A549 (cell line): ENCODE results near the gene SYTL1. TPM values are rescaled to one million over a fixed set of nuclear protein-coding genes. Genes with fewer than 3 reads are reported as not detected.

Source experiments
- ATAC-seq, 2 experiments: fragments of 200-7000 bp in 1 of 2; fragments of >200 bp in 1 of 2; cut with Nextera tagmentation in 1 of 2; cut with Tn5 transposase in 1 of 2; 3 replicates each; pipeline versions ENCODE4 v1.8.0 to v1.9.1; 2018 to 2020; ENCODE audit warnings: mild to moderate bottlenecking in 1 of 2, moderate library complexity in 1 of 2
- CTCF ChIA-PET: fragments of 300-600 bp; sonication (Branson Sonifier 250); formaldehyde crosslinking; extraction: SDS; loops from one replicate; lab custom pipeline; 2021; ENCODE audit warnings: antibody characterized with exemption, inconsistent platforms; lab: Yijun Ruan, JAX
- POLR2A ChIA-PET: fragments of 350-600 bp; formaldehyde crosslinking; extraction: SDS; loops from one replicate; lab custom pipeline; 2021; ENCODE audit warnings: antibody characterized with exemption, inconsistent platforms; lab: Yijun Ruan, JAX
- DNase-seq, 2 experiments: peaks; one replicate each; pipeline versions ENCODE4 v3.0.0 to v3.0.0-alpha.2; 2011 to 2016; ENCODE audit warnings: low read depth in 1 of 2, low spot score in 1 of 2
- FAIRE-seq: peaks from 2 replicates; lab custom pipeline; 2011; peaks lifted over from hg19 to GRCh38; lab: Jason Lieb, UNC
- H3K27ac ChIP-seq, 2 experiments: fragments of >200 bp; sonication (Bioruptor Twin); formaldehyde crosslinking; 3 replicates each; pipeline ENCODE4 v1.5.1; 2016 to 2017
- H3K4me1 ChIP-seq: fragments of >200 bp; sonication (Bioruptor Twin); formaldehyde crosslinking; 3 replicates; pipeline ENCODE4 v1.6.1; 2016
- H3K4me2 ChIP-seq: fragments of >200 bp; sonication (Bioruptor Twin); formaldehyde crosslinking; 3 replicates; pipeline ENCODE4 v1.6.1; 2016
- H3K4me3 ChIP-seq: fragments of >200 bp; sonication (Bioruptor Twin); formaldehyde crosslinking; 3 replicates; pipeline ENCODE4 v1.5.1; 2016
- H3K9me3 ChIP-seq: fragments of >200 bp; sonication (Bioruptor Twin); formaldehyde crosslinking; 3 replicates; pipeline ENCODE4 v1.6.1; 2016
- BHLHE40 ChIP-seq: IDR thresholded peaks from 2 replicates; pipeline ENCODE4 v1.6.1; 2012; ENCODE audit warnings: low read depth, low read length, inconsistent platforms
- CHD2 ChIP-seq: fragments of 150-350 bp; IDR thresholded peaks from 2 replicates; pipeline ENCODE4 v1.6.1; 2014; ENCODE audit warnings: low read length; ENCODE audit not compliant: partially characterized antibody
- EHF ChIP-seq: fragments of 250-450 bp; sonication (Bioruptor Pico); IDR thresholded peaks from 2 replicates; pipeline ENCODE4 v1.5.0; 2020; ENCODE audit warnings: mild to moderate bottlenecking
- EHMT2 ChIP-seq: fragments of 200-600 bp; sonication (generic); IDR thresholded peaks from 2 replicates; pipeline ENCODE4 v1.6.1; 2016; ENCODE audit warnings: antibody characterized with exemption, low read depth, mild to moderate bottlenecking, moderate library complexity
- ESRRA ChIP-seq: fragments of 150-350 bp; IDR thresholded peaks from 2 replicates; pipeline ENCODE4 v1.6.1; 2014; ENCODE audit warnings: mild to moderate bottlenecking, low read length, borderline replicate concordance
- FOSL2 ChIP-seq, 2 experiments: fragments of 450-650 bp in 1 of 2; fragments of >200 bp in 1 of 2; sonication (Bioruptor Twin) in 1 of 2; formaldehyde crosslinking; IDR thresholded peaks; 2 replicates each; pipeline versions ENCODE4 v1.5.0 to v1.6.1; 2016 to 2020; ENCODE audit warnings: mild to moderate bottlenecking in 1 of 2, moderate library complexity in 1 of 2
- HDAC2 ChIP-seq: fragments of 200-600 bp; sonication (generic); IDR thresholded peaks from 2 replicates; pipeline ENCODE4 v1.6.1; 2016
- HMGXB4 ChIP-seq: fragments of 250-450 bp; sonication (Bioruptor Pico); IDR thresholded peaks from 2 replicates; pipeline ENCODE4 v1.5.0; 2021; ENCODE audit warnings: mild to moderate bottlenecking, moderate library complexity, borderline replicate concordance
- HOXA7 ChIP-seq: fragments of 250-450 bp; sonication (Bioruptor Pico); IDR thresholded peaks from 2 replicates; pipeline ENCODE4 v1.5.0; 2020; ENCODE audit warnings: mild to moderate bottlenecking, moderate library complexity
- HOXB5 ChIP-seq: fragments of 250-450 bp; sonication (Bioruptor Pico); IDR thresholded peaks from 2 replicates; pipeline ENCODE4 v1.5.0; 2020; ENCODE audit warnings: mild to moderate bottlenecking, moderate library complexity
- JUNB ChIP-seq: fragments of >200 bp; sonication (Bioruptor Twin); formaldehyde crosslinking; IDR thresholded peaks from 2 replicates; pipeline ENCODE4 v1.6.1; 2016
- KDM1A ChIP-seq: fragments of 200-600 bp; sonication (generic); IDR thresholded peaks from 2 replicates; pipeline ENCODE4 v1.6.1; 2016; ENCODE audit warnings: low read depth, mild to moderate bottlenecking
- MAFK ChIP-seq: fragments of 450-650 bp; IDR thresholded peaks from 2 replicates; pipeline ENCODE4 v1.6.1; 2014; ENCODE audit not compliant: partially characterized antibody
- NPAS2 ChIP-seq: fragments of 250-450 bp; sonication (Bioruptor Pico); IDR thresholded peaks from 2 replicates; pipeline ENCODE4 v1.8.0; 2022; ENCODE audit warnings: mild to moderate bottlenecking, moderate library complexity, borderline replicate concordance
- NR3C1 ChIP-seq: fragments of >200 bp; sonication (Bioruptor Twin); formaldehyde crosslinking; IDR thresholded peaks from 3 replicates; pipeline ENCODE4 v1.6.1; 2017
- POLR2AphosphoS2 ChIP-seq: conservative IDR thresholded peaks from 2 replicates; pipeline ENCODE4 v1.6.1; 2012; ENCODE audit warnings: low read length, improper control_type of control experiment, inconsistent platforms
- ZC3H11A ChIP-seq: fragments of 450-650 bp; IDR thresholded peaks from 2 replicates; pipeline ENCODE4 v1.6.1; 2014; ENCODE audit warnings: antibody characterized with exemption, mild to moderate bottlenecking
- ZFP36 ChIP-seq: fragments of 450-650 bp; IDR thresholded peaks from 2 replicates; pipeline ENCODE4 v1.6.1; 2014; ENCODE audit warnings: borderline replicate concordance; ENCODE audit not compliant: partially characterized antibody
- ZNF302 ChIP-seq: fragments of 250-450 bp; sonication (Bioruptor Pico); IDR thresholded peaks from 2 replicates; pipeline ENCODE4 v1.9.0; 2021; ENCODE audit warnings: inconsistent platforms, mild to moderate bottlenecking, moderate library complexity
- WGBS: methylation state at CpG from one replicate; pipeline ENCODE4 v1.1.6; 2017; ENCODE audit errors: missing lambda C conversion rate; 5-methylcytosine and 5-hydroxymethylcytosine counted together
- polyA plus RNA-seq, 4 experiments: library from polyadenylated mRNA; depleted of rRNA in 3 of 4; stranded (reverse); fragments of >200 nt; fragmentation: RNase III in 1 of 4; extraction: RNeasy Plus Mini Kit Qiagen cat#74134 plus additional on column Dnase treatment in 1 of 4; gene quantifications; 2 replicates in 3 of 4; 3 replicates in 1 of 4; pipeline ENCODE4 v1.2.3, GENCODE V29; 2011 to 2017
- TF ChIP-seq, protein P1 (sequence below): fragments of >200 bp; sonication (Bioruptor Twin); formaldehyde crosslinking; IDR thresholded peaks from 3 replicates; pipeline ENCODE4 v1.5.1; 2016
- TF ChIP-seq, protein P2 (sequence below): IDR thresholded peaks from 2 replicates; pipeline ENCODE4 v1.6.1; 2012; ENCODE audit warnings: low read depth, borderline replicate concordance
- TF ChIP-seq, protein P3 (sequence below): fragments of 200-600 bp; sonication (generic); IDR thresholded peaks from 2 replicates; pipeline ENCODE4 v1.6.1; 2016; ENCODE audit warnings: antibody characterized with exemption, mild to moderate bottlenecking, moderate library complexity
- TF ChIP-seq, protein P4 (sequence below): fragments of 450-650 bp; IDR thresholded peaks from 2 replicates; pipeline ENCODE4 v1.6.1; 2014; ENCODE audit warnings: antibody characterized with exemption
- TF ChIP-seq, protein P5 (sequence below): fragments of >200 bp; sonication (Bioruptor Twin); formaldehyde crosslinking; IDR thresholded peaks from 3 replicates; pipeline ENCODE4 v1.6.1; 2016

SYTL1 gene
- polyA plus RNA-seq, 2 of the 4 experiments (the other 2 are of a cell fraction): 0.76 to 0.80 TPM

DNA sequence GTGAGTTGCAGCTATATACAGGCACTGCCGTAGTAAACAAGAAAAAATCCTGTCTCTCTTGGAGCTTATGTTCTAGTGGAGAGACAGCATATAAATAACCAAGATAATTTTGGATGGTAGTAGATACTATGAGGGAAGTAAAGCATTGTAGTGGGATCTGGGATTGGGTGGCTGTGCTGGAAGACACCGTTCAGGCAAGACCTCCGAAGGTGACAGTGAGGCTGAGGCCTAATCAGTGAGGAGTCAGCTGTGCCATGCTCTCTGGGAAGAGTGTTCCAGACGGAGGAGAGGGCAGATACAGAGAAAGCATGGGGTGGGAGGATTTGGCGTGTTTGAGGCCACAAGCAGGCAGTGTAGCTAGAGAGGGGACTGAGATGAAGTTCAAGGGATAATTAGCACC is 13.9 kb upstream of the SYTL1 start (continued):
- TF ChIP-seq, protein P1, sequence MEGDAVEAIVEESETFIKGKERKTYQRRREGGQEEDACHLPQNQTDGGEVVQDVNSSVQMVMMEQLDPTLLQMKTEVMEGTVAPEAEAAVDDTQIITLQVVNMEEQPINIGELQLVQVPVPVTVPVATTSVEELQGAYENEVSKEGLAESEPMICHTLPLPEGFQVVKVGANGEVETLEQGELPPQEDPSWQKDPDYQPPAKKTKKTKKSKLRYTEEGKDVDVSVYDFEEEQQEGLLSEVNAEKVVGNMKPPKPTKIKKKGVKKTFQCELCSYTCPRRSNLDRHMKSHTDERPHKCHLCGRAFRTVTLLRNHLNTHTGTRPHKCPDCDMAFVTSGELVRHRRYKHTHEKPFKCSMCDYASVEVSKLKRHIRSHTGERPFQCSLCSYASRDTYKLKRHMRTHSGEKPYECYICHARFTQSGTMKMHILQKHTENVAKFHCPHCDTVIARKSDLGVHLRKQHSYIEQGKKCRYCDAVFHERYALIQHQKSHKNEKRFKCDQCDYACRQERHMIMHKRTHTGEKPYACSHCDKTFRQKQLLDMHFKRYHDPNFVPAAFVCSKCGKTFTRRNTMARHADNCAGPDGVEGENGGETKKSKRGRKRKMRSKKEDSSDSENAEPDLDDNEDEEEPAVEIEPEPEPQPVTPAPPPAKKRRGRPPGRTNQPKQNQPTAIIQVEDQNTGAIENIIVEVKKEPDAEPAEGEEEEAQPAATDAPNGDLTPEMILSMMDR: no peak
- no peak for TF ChIP-seq KDM1A
- TF ChIP-seq POLR2AphosphoS2: no peak
- TF ChIP-seq CHD2: no peak
- TF ChIP-seq ESRRA: no peak

DNA sequence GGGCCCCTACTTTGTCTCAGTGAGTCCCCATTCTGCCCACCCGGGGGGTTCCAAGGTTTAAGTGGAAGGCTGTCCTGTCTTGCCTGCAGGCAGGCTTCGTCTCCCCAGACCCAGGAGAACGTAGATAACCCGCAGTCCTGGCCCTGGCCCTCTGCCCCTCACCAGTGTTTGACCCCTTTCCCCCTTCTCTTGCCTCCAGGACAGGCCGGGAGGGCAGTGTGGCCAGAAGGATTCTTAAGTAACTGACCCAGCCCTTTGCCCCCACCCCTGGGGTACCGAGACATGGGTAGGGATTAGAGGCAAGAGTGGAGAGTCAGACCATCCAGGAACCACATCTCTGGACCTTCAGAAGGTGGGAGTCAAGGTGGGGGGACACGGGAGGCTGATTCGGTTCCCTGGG is 11.0 kb upstream of the SYTL1 start:
- CTCF ChIA-PET: interaction anchor here (0.8 to 11.8 kb wide), 2 partner anchors 23 to 276 kb away, joined by 4 to 134 read pairs; no protein-coding TSS in a partner anchor
- no peak overlapping the region for H3K4me3 ChIP-seq
- H3K27ac ChIP-seq: no peak overlapping the region
- no peaks in the 10 kb centered on the region for H3K4me1 ChIP-seq
- TF ChIP-seq HOXA7 (CRISPR knock-in tag) (no peak), BHLHE40 (no peak), ZFP36 (no peak), ZNF302 (CRISPR knock-in tag) (no peak), JUNB (no peak), HOXB5 (CRISPR knock-in tag) (no peak), HMGXB4 (CRISPR knock-in tag) (no peak), ZC3H11A (no peak), EHF (no peak), NPAS2 (no peak), EHMT2 (no peak)
- TF ChIP-seq, protein P2, sequence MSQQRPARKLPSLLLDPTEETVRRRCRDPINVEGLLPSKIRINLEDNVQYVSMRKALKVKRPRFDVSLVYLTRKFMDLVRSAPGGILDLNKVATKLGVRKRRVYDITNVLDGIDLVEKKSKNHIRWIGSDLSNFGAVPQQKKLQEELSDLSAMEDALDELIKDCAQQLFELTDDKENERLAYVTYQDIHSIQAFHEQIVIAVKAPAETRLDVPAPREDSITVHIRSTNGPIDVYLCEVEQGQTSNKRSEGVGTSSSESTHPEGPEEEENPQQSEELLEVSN: no peak
- TF ChIP-seq, protein P3, sequence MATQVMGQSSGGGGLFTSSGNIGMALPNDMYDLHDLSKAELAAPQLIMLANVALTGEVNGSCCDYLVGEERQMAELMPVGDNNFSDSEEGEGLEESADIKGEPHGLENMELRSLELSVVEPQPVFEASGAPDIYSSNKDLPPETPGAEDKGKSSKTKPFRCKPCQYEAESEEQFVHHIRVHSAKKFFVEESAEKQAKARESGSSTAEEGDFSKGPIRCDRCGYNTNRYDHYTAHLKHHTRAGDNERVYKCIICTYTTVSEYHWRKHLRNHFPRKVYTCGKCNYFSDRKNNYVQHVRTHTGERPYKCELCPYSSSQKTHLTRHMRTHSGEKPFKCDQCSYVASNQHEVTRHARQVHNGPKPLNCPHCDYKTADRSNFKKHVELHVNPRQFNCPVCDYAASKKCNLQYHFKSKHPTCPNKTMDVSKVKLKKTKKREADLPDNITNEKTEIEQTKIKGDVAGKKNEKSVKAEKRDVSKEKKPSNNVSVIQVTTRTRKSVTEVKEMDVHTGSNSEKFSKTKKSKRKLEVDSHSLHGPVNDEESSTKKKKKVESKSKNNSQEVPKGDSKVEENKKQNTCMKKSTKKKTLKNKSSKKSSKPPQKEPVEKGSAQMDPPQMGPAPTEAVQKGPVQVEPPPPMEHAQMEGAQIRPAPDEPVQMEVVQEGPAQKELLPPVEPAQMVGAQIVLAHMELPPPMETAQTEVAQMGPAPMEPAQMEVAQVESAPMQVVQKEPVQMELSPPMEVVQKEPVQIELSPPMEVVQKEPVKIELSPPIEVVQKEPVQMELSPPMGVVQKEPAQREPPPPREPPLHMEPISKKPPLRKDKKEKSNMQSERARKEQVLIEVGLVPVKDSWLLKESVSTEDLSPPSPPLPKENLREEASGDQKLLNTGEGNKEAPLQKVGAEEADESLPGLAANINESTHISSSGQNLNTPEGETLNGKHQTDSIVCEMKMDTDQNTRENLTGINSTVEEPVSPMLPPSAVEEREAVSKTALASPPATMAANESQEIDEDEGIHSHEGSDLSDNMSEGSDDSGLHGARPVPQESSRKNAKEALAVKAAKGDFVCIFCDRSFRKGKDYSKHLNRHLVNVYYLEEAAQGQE: no peak
- TF ChIP-seq, all 56 proteins: peak for 0
- DNase-seq: no peak
- FAIRE-seq: no peak
- 87% methylated on average over 3 of the region's 8 CpGs for WGBS
- Histone ChIP-seq H3K4me2 (no peak overlapping the region), H3K9me3 (no peaks in the 10 kb centered on the region)
- ATAC-seq: no peak
- POLR2A ChIA-PET: no interaction called here

- ChIA-PET POLR2A (no interaction called here), CTCF (interaction anchor here (1.4 to 11.8 kb wide), 5 partner anchors 9 to 55 kb away, joined by 5 to 134 read pairs (median 29); partner anchors contain the start of genes SYTL1 and TMEM222)
- WGBS: 92% methylated on average over 3 of the region's 3 CpGs
- H3K4me3 ChIP-seq: no peak overlapping the region
- no peak for FAIRE-seq
- H3K4me2 ChIP-seq: no peak overlapping the region
- ATAC-seq: no peak
- no peak for DNase-seq
- no peak overlapping the region for H3K27ac ChIP-seq
- no peaks in the 10 kb centered on the region for H3K9me3 ChIP-seq
- no peaks in the 10 kb centered on the region for H3K4me1 ChIP-seq
- TF ChIP-seq, protein P4, sequence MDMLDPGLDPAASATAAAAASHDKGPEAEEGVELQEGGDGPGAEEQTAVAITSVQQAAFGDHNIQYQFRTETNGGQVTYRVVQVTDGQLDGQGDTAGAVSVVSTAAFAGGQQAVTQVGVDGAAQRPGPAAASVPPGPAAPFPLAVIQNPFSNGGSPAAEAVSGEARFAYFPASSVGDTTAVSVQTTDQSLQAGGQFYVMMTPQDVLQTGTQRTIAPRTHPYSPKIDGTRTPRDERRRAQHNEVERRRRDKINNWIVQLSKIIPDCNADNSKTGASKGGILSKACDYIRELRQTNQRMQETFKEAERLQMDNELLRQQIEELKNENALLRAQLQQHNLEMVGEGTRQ: no peak
- TF ChIP-seq NPAS2 (no peak), EHF (no peak), MAFK (no peak), HMGXB4 (CRISPR knock-in tag) (no peak), FOSL2 (IDR thresholded peaks at IDR 0.05) (no peak), FOSL2 (CRISPR knock-in tag; IDR thresholded peaks at IDR 0.05) (no peak), NR3C1 (no peak), ZNF302 (CRISPR knock-in tag) (no peak), HDAC2 (no peak)
- TF ChIP-seq, protein P5, sequence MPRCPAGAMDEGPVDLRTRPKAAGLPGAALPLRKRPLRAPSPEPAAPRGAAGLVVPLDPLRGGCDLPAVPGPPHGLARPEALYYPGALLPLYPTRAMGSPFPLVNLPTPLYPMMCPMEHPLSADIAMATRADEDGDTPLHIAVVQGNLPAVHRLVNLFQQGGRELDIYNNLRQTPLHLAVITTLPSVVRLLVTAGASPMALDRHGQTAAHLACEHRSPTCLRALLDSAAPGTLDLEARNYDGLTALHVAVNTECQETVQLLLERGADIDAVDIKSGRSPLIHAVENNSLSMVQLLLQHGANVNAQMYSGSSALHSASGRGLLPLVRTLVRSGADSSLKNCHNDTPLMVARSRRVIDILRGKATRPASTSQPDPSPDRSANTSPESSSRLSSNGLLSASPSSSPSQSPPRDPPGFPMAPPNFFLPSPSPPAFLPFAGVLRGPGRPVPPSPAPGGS: no peak
Observed at GRCh38 chr1:27331426-27331825, 10.4 kb upstream of the SYTL1 start.
